ENCODE measurements around the gene SEC11C. TPM values are rescaled to one million over a fixed set of nuclear protein-coding genes. Genes with fewer than 3 reads are reported as not detected.

The SEC11C gene
- total and polyA plus RNA-seq, 9 of the 15 experiments (the other 6 are each of a cell fraction or from before 2014, with no cell fraction given), result 22.0 to 71.3 (median 36.5) TPM

GRCh38 chr18:59180150-59180845, 40.6 kb downstream of the SEC11C start (continued):
- TF ChIP-seq ZNF655 (CRISPR knock-in tag; IDR thresholded peaks at IDR 0.05), result no peak
- no peak for TF ChIP-seq KDM4B (IDR thresholded peaks at IDR 0.05; ENCODE audit: borderline replicate concordance in 2 of 2, low read depth in 1 of 2)
- TF ChIP-seq ZNF76 (CRISPR knock-in tag; IDR thresholded peaks at IDR 0.05; ENCODE audit: borderline replicate concordance), result no peak
- no peak for TF ChIP-seq ZBTB40 (IDR thresholded peaks at IDR 0.05)
- TF ChIP-seq ZBTB40 (CRISPR knock-in tag; IDR thresholded peaks at IDR 0.05), result no peak
- TF ChIP-seq ARHGAP35 (IDR thresholded peaks at IDR 0.05; ENCODE audit: partially characterized antibody), result no peak
- TF ChIP-seq BMI1 (IDR thresholded peaks at IDR 0.05; ENCODE audit: low read length), result no peak
- TF ChIP-seq STAT5B (CRISPR knock-in tag; IDR thresholded peaks at IDR 0.05), result no peak
